RPMI8226 (cell line): Measurements from ENCODE around the gene LPCAT2.

Source experiments
- DNase-seq: peaks from one replicate; pipeline ENCODE4 v3.0.0-alpha.2; 2015

Gene LPCAT2

DNA sequence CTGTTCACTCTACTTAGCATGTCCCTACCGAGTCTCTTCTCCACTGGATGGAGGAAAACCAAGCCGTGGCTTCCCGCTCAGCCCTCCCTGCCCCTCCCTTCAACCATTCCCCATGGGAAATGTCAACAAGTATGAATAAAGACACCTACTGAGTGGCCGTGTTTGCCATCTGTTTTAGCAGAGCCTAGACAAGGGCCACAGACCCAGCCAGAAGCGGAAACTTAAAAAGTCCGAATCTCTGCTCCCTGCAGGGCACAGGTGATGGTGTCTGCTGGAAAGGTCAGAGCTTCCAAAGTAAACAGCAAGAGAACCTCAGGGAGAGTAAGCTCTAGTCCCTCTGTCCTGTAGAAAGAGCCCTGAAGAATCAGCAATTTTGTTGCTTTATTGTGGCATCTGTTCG is 2.8 kb upstream of the LPCAT2 start:
- no peak for DNase-seq

DNA sequence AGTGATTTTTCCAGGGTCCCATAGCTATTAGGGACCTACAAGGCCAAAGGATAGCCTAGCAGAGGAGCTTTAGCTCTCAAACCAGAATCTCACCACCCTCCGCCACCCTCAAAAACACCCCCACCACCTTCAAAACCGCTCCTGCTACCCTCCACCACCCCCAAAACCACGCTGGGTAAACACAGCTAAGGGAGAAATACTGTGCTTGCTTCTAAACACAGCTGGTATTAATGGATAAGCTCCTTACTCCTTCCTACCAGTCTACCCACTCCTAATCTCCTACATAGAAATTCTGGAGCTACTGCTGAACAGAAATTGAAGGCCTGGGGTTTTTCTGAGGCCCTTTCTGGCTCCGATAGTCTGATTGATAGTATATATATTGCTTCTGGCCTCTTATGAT is 2.2 kb upstream of the LPCAT2 start:
- DNase-seq, result no peak

GRCh38 chr16:55508271-55508921 is 476 bp upstream of the LPCAT2 start:
- DNase-seq, result no peak

DNA sequence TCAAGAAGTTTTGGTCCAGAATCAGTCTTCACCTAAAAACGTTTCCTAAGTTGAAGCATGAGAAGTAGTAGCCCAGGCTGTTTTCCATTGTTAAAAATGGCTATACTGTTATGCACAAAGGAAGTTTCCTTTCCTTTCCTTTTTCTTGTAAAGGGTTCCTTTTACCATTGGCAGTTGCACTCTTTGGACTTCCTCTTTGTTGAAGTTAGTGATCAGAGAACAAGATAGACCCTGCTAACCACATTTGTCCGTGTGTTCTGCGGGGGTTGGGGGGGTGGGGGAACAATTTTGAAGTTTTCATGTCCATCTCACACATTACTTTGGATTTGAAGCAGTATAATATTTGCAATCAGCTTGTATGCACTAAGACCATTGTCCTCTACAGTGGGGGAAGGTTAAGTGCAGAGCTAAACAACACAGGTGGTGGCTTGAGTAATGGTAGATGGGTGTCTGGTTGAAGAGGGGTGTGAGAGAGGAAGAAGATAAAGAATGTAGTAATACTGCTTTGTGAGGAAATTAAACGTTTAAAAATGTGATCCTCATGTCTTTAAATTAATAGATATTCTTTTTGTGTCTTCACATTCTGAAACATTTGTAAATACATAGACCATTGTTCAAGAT is 1.4 kb downstream of the LPCAT2 start:
- DNase-seq, result no peak

DNA sequence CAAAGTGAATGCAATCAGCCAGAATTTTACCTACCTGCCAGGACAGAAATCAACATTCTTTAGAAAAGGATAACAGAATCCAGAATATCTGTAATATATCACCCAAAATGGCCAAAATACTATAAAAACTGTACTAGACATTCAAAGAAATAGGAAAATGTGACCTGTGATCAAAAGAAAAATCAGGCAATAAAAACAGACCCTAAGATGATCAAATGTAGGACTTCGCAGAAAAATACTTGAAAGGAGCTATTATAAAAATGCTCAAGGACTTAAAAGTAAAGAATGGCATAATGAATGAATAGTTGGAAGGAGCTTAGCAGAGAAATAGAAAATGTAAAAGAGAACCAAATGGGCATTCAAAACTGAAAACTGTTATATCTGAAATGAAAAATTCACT is 4.1 kb downstream of the LPCAT2 start:
- DNase-seq, result no peak

DNA sequence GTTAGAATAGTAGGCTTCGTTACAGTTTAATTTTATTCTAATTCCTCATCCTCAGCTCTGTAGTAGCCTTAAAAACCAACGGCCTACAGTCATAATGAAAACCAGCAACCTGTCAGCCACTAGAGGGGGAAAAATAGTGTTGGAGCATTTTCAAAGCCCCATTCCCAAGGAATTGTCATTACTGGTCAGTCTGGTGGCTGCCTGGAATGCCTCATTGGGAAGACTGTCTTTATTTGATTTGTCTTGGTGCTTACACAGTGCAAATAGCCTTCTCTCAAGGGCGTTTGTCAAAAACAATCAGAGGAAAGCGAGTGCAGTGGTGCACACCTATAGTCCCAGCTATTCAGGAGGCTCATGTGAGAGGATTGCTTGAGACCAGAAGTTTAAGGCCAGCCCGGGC is 4.7 kb downstream of the LPCAT2 start:
- DNase-seq, result no peak

DNA sequence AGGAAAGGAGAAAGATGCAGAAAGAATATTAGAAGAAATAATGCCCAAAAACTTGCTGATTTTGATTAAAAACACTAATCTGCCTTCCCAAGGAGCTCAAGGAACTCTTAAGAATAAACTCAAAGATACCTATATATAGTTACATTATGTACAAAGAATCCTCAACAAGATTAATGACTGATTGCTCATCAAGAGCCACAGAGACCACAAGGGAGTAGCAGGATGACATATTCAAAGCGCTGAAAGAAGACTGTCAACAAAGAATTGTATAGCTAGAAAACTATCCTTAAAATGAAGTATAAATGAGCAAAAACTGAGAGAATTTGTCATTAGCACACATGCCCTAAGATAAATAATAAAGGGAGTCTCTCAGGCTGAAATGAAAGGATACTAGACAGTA is 6.2 kb downstream of the LPCAT2 start:
- DNase-seq, result no peak

DNA sequence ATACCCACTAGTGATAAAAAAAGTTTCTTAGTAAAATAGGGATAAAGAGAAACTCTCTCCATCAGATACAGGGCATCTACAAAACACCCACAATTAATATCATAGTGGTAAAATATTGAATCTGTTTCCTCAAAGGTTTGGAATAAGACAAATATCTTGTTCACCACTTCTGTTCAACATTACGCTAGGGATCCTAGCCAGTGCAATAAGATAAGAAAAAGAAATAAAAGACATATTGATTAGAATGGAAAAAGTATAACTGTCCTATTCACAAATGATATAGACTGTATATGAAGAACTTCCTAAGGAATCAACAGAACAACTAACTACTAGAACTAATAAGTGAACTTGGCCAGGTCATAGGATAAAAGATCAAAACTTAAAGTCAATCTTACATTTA is 12.9 kb downstream of the LPCAT2 start:
- DNase-seq, result no peak

DNA sequence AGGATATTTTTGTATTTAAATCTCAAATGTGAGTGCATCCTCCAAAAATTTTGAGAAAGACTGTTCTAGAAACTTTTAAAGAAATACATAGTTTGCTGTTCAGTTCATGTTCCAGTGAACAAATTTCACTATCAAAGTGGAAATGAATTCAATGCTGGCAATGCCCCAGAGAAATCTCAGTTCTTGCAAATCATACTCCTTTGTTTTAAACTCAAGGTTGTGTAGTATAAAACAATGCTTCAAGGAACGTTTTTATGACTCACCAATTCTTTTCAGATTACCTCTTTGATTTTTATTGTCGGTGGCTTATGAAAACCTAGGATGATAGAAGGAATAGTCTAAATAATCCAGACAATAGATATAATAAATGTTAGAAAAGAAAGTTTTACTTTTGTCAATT is 17.6 kb downstream of the LPCAT2 start:
- DNase-seq, result no peak

DNA sequence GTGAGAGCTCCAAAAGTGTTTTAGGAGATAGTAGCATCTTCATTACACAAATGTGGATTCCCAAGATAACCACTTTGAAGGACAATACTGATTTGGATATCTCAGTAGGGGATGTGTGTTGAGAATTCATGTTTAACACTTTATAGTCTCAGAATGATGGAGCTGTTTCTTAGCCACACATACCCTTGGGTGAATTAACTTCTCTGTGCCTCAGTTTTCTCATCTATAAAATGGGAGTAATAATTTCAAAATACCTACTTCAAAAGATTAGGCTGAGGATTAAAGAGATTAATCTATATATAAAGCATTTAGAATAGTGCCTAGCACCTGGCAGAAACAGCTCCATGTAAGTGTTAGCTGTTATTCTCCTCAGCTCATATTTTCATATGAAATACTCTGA is 19.0 kb downstream of the LPCAT2 start:
- no peak for DNase-seq

- no peak for DNase-seq
These were observed 20.1 kb downstream of the LPCAT2 start for GRCh38 chr16:55529018-55529417.

- DNase-seq, result no peak
These were observed 21.5 kb downstream of the LPCAT2 start for GRCh38 chr16:55530316-55530856.

- no peak for DNase-seq
These were observed 23.4 kb downstream of the LPCAT2 start for GRCh38 chr16:55532227-55532626.

DNA sequence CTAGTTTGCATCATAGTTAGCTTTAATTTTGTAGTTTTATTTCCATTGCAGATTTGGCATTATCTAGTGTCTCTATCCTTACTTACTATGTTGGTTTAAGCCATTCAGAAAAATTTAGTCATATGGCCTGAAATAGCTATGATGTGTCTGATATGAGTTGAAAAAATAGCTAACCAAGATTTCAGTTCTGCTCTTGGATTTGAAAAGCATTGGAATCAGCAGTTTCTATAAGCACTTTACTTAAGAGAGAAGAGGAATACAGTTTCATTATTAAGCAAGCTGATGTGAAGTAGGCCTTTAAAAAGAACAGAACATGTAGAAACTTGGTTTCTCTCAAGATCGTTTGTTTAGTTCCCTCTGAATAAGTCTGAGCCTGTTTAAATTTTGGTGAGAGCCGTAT is 25.9 kb downstream of the LPCAT2 start:
- DNase-seq, result peak; percentile 73

GRCh38 chr16:55539049-55539448 is 30.2 kb downstream of the LPCAT2 start:
- DNase-seq, result no peak

- no peak for DNase-seq
These were observed 30.6 kb downstream of the LPCAT2 start for GRCh38 chr16:55539488-55539887.

- no peak for DNase-seq
These were observed 31.3 kb downstream of the LPCAT2 start for GRCh38 chr16:55540221-55540620.

DNA sequence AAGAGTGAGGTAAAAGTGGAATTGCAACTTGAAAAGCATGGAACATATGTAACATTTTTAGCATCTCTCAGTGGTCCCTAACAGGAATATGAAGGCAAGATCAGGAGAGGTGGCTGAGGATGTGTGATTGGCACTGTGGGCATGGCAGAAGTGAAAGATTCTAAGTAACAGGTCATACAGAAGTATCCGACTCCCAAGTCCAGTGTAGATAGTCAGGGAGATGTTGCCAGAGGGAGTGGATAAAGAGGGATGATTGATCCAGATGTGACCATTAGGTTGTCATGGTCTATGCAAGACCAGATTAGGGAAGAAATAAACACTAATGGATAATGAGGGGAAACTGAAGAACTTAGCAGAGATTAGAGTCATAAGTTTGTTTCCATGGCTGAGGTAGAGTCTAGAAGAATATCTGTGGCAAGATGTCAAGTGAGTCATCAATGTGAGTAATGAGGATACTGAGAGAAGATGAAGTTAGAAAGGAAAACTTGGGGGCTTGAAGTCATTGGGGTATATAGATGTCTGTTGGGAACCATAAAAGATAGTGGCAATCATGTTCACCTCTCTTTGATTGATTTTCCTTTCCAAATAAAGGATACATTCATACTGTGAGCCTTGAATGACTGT is 33.7 kb downstream of the LPCAT2 start:
- no peak for DNase-seq

- peak; percentile 5 for DNase-seq
These were observed 34.6 kb downstream of the LPCAT2 start for GRCh38 chr16:55543472-55543871.

DNA sequence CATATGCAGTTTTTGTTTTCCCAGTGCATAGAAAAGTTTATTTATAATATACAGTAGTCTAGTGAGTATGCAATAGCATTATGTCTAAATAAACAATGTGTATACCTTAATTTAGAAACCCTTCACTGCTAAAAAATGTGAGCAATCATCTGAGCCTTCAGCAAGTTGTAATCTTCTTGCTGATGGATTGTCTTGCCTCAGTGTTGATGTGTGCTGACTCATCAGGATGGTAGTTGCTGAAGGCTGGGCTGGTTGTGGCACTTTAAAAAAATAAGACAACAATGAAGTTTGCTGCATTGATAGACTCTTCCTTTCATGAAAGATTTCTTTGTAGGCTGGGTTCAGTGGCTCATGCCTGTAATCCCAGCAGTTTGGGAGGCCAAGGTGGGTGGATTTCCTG is 43.7 kb downstream of the LPCAT2 start:
- DNase-seq, result no peak

DNA sequence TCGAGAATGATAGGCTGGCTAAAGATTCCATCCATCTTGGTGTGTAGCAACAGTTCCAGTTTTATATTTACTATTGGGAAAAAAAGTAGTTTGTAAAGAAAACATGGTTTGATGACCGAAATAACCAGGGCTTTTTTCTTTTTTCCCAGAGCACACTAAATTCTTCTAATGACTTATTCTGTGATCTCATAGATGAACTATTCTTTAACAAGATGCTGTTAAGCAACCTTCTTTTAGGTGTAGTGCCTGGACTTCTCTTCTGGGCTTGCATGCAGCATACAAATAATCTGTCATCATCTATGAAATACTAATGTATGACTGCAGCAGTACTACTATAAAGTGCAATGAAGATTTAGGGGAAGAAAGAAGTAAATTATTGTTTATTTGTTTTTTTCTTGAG is 46.6 kb downstream of the LPCAT2 start:
- no peak for DNase-seq

DNA sequence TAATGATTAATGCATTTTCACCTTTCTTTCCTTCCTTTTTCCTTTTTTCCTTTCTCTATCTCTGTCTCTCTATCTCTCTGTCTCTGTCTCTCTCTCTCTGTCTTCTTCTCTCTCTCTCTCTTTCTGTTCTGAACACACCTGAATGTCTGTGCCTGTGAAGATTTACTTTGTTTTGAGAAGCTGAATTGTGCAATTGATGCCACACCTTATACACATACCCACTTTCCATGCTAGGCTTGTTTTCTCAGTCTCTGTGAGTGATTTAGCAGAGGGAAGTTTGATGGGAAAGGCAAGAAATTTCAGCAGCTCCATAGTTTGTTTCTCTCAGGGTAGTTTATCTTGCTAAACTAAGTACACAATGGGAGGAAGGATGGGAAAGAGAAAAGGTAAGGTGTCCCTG is 48.3 kb downstream of the LPCAT2 start:
- no peak for DNase-seq

- DNase-seq, result no peak
These were observed 50.4 kb downstream of the LPCAT2 start for GRCh38 chr16:55559233-55559632.

DNA sequence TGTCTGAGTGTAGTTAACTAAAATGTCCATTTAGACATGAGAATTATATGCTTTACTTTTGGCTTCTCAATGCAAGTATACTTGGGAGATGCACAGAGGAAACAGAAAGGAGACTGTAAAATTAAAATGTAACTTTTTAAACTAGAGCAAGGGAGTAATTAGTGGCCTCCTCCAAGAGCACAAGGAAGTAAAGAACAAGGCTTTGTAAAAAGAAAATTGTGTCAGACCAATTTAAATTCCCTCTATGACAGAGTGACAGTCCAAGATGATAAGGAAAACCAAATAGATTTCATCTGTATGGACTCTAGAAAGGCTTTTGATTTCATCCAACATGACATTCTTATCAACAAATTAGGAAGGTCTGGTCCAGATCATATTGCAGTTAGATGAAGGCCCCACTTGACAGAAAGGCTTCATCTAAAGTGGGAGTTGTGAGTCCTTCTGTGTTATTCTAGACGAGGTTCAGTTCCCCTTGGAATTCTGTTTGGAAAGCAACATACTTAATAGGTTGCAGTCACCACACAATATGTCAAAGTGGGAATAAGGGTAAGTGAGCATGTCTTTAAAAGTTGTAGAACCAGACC is 51.2 kb downstream of the LPCAT2 start:
- DNase-seq, result no peak
